Loucy (cell line): ENCODE results near the gene ZNF280A.

Experiments used
- H2AFZ ChIP-seq: fragments of 200-600 bp; sonication (generic); 2 replicates; pipeline ENCODE4 v1.6.0; 2016; ENCODE audit warnings: antibody characterized with exemption, mild to moderate bottlenecking, low read length, moderate library complexity
- H3F3A ChIP-seq: fragments of 200-600 bp; 2 replicates; pipeline ENCODE4 v1.6.0; 2016; ENCODE audit warnings: antibody characterized with exemption, low read depth, mild to moderate bottlenecking
- H3K27me3 ChIP-seq: fragments of 200-600 bp; sonication (generic); 2 replicates; pipeline ENCODE4 v1.6.1; 2014; ENCODE audit warnings: low read length, mild to moderate bottlenecking; ENCODE audit not compliant: insufficient read depth, poor library complexity, severe bottlenecking
- H3K36me3 ChIP-seq: fragments of 200-600 bp; sonication (generic); 2 replicates; pipeline ENCODE4 v1.6.1; 2016; ENCODE audit warnings: low read length; ENCODE audit not compliant: insufficient read depth
- H3K4me1 ChIP-seq: fragments of 200-600 bp; sonication (generic); 2 replicates; pipeline ENCODE4 v1.5.1; 2014; ENCODE audit warnings: low read length, mild to moderate bottlenecking; ENCODE audit not compliant: insufficient read depth, poor library complexity, severe bottlenecking
- H3K4me2 ChIP-seq: fragments of 200-600 bp; sonication (generic); 2 replicates; pipeline ENCODE4 v1.6.0; 2014; ENCODE audit warnings: antibody characterized with exemption, low read length, low read depth, mild to moderate bottlenecking; ENCODE audit not compliant: poor library complexity, severe bottlenecking
- H3K4me3 ChIP-seq: fragments of 200-600 bp; sonication (generic); 2 replicates; pipeline ENCODE4 v1.5.1; 2014; ENCODE audit warnings: low read length, mild to moderate bottlenecking, mixed read lengths; ENCODE audit not compliant: poor library complexity, severe bottlenecking
- H3K79me2 ChIP-seq: fragments of 200-600 bp; sonication (generic); 2 replicates; pipeline ENCODE4 v1.6.1; 2014; ENCODE audit warnings: low read length; ENCODE audit not compliant: insufficient read depth
- H3K9ac ChIP-seq: fragments of 200-600 bp; sonication (generic); 2 replicates; pipeline ENCODE4 v1.6.0; 2014; ENCODE audit warnings: mild to moderate bottlenecking, low read depth, low read length, moderate library complexity; ENCODE audit not compliant: poor library complexity, severe bottlenecking
- H3K9me2 ChIP-seq: fragments of 200-600 bp; sonication (generic); replicated peaks from 2 replicates; pipeline ENCODE4 v1.6.1; 2016; ENCODE audit warnings: low read depth, low read length, mixed read lengths
- H3K9me3 ChIP-seq: fragments of 200-600 bp; sonication (generic); 2 replicates; pipeline ENCODE4 v1.6.1; 2014; ENCODE audit warnings: mild to moderate bottlenecking, antibody characterized with exemption, low read length, low read depth; ENCODE audit not compliant: insufficient read depth
- H4K20me1 ChIP-seq: fragments of 200-600 bp; sonication (generic); 2 replicates; pipeline ENCODE4 v1.6.0; 2014; ENCODE audit warnings: antibody characterized with exemption, low read length, mild to moderate bottlenecking; ENCODE audit not compliant: insufficient read depth, poor library complexity, severe bottlenecking
- EZH2phosphoT487 ChIP-seq: fragments of 200-600 bp; IDR thresholded peaks from 2 replicates; pipeline ENCODE4 v1.6.1; 2018; ENCODE audit warnings: antibody characterized with exemption, mild to moderate bottlenecking, moderate library complexity, borderline replicate concordance
- TF ChIP-seq, protein P1 (sequence below): fragments of 200-600 bp; sonication (generic); conservative IDR thresholded peaks from 2 replicates; pipeline ENCODE4 v1.5.1; 2014; ENCODE audit warnings: mild to moderate bottlenecking, antibody characterized with exemption, low read length

Gene ZNF280A

DNA sequence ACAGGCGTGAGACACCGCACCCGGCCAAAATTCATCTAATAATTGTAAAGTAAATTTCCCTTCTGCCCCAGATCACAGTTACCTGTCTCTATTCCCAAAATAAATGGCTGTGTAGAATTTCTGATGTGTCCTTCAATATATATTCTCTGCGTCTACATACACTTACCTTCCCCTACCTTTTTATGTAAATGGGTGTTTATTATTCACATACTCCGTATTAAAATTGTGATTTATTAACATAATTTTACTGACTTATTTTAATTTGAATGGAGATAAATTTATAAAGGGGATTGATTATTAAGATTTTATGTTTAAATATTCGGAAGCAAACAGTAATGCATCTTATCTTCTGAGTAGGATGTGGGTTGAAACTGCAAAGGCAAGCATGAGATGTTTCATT, 16.4 kb upstream of the ZNF280A start:
- H3K27me3 ChIP-seq = no peaks in the 10 kb centered on the region
- H3K79me2 ChIP-seq = no peaks in the 10 kb centered on the region

DNA sequence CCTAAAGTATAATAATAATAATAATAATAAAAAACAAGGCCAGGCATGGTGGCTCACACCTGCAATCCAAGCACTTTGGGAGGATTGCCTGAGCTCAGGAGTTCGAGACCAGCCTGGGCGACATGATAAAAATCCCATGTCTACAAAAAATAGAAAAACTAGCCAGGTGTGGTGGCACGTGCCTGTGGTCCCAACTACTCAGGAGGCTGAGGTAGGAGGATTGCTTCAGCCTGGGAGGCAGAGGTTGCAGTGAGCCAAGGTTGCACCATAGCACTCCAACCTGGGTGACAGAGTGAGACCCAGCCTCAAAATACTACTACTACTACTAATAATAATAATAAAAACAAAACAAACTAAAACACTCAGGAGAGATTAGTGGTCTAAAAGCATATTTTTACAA, 15.6 kb upstream of the ZNF280A start:
- Histone ChIP-seq H3K4me1 (no peaks in the 10 kb centered on the region), H3K79me2 (no peaks in the 10 kb centered on the region), H3F3A (no peaks in the 10 kb centered on the region), H3K4me2 (no peak overlapping the region), H3K36me3 (no peaks in the 10 kb centered on the region), H4K20me1 (no peaks in the 10 kb centered on the region), H3K4me3 (no peak overlapping the region), H3K9me2 (no peaks in the 10 kb centered on the region), H3K9ac (no peak overlapping the region), H2AFZ (no peak overlapping the region), H3K27me3 (no peaks in the 10 kb centered on the region), H3K9me3 (no peaks in the 10 kb centered on the region)
- TF ChIP-seq EZH2phosphoT487 = no peak
- TF ChIP-seq, protein P1, sequence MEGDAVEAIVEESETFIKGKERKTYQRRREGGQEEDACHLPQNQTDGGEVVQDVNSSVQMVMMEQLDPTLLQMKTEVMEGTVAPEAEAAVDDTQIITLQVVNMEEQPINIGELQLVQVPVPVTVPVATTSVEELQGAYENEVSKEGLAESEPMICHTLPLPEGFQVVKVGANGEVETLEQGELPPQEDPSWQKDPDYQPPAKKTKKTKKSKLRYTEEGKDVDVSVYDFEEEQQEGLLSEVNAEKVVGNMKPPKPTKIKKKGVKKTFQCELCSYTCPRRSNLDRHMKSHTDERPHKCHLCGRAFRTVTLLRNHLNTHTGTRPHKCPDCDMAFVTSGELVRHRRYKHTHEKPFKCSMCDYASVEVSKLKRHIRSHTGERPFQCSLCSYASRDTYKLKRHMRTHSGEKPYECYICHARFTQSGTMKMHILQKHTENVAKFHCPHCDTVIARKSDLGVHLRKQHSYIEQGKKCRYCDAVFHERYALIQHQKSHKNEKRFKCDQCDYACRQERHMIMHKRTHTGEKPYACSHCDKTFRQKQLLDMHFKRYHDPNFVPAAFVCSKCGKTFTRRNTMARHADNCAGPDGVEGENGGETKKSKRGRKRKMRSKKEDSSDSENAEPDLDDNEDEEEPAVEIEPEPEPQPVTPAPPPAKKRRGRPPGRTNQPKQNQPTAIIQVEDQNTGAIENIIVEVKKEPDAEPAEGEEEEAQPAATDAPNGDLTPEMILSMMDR = no peak

More for the DNA sequence above, 16.4 kb upstream of the ZNF280A start:
- no peak overlapping the region for H3K9ac ChIP-seq
- H3K9me2 ChIP-seq = no peaks in the 10 kb centered on the region
- no peak overlapping the region for H3K4me2 ChIP-seq
- no peaks in the 10 kb centered on the region for H3K9me3 ChIP-seq
- H3F3A ChIP-seq = no peaks in the 10 kb centered on the region
- no peaks in the 10 kb centered on the region for H3K36me3 ChIP-seq
- H4K20me1 ChIP-seq = no peaks in the 10 kb centered on the region
- H3K4me3 ChIP-seq = no peak overlapping the region
- no peaks in the 10 kb centered on the region for H3K4me1 ChIP-seq
- H2AFZ ChIP-seq = no peak overlapping the region
- no peak for TF ChIP-seq EZH2phosphoT487

DNA sequence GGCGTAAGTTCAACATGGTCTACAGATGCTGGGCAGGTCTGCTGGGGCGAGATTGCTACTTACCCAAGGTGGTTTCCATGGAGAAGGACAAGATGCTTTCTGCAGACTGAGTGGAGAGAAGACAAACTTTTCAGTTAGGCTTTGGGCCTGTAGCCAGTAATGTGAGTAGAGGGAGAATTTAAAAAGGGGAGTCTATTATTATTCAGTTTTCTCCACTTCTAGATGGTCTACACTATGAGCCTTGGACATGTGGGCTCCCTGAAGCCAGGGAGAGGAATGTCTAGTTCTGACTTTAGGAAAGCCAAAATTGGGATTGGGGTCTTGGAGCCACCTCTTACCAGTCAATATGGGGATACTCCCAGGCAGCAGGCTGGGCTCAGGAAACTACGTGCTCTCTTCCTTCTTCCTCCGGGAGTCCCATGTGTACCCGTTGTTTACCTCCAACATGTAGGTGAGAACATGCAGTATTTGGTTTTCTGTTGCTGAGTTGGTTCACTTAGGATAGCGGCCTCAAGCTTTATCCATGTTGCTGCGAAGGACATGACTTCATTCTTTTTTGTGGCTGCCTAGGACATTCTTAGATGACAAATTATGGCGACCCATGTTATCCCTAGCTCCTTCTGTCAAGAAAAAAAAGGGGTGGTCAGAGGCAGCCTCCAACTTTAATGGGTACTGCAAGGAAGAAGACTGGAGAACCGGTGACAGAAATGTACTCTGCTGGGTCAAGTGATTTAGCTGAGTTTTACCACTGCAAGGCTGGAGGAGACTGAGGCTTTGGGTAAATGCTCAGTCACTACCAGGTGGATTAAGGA, 14.7 kb upstream of the ZNF280A start:
- TF ChIP-seq, protein P1 = no peak
- no peak for TF ChIP-seq EZH2phosphoT487

DNA sequence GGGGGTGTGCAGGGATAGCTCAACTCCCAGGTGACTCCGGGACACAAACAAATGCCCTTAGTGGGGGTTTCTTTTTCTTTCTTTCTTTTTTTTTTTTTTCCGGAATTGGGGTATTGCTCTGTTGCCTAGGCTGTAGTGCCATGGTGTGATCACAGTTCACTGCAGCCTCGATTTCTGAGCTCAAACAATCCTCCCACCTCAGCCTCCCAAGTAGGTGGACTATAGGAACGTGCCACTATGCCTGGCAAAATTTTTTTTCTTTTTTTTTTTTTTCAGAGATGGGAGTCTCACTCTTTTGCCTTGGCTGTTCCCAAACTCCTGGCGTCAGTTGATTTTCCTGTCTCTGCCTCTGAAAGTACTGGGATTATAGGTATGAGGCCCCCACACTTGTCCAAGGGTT, 13.8 kb upstream of the ZNF280A start:
- Histone ChIP-seq H3K4me3 (no peak overlapping the region), H3K4me1 (no peaks in the 10 kb centered on the region), H2AFZ (no peak overlapping the region), H3K9ac (no peak overlapping the region), H3F3A (no peaks in the 10 kb centered on the region), H3K36me3 (no peaks in the 10 kb centered on the region), H3K79me2 (no peaks in the 10 kb centered on the region), H4K20me1 (no peaks in the 10 kb centered on the region), H3K9me3 (no peaks in the 10 kb centered on the region), H3K27me3 (no peaks in the 10 kb centered on the region), H3K9me2 (no peaks in the 10 kb centered on the region), H3K4me2 (no peak overlapping the region)
- TF ChIP-seq EZH2phosphoT487 = no peak
- TF ChIP-seq, protein P1 = no peak

More for the DNA sequence above, 14.7 kb upstream of the ZNF280A start:
- no peaks in the 10 kb centered on the region for H3K79me2 ChIP-seq
- no peak overlapping the region for H2AFZ ChIP-seq
- H3K4me2 ChIP-seq = no peak overlapping the region
- H3K9me3 ChIP-seq = no peaks in the 10 kb centered on the region
- no peaks in the 10 kb centered on the region for H3K9me2 ChIP-seq
- H3K4me1 ChIP-seq = no peaks in the 10 kb centered on the region
- no peak overlapping the region for H3K4me3 ChIP-seq
- no peaks in the 10 kb centered on the region for H3K27me3 ChIP-seq
- H3K36me3 ChIP-seq = no peaks in the 10 kb centered on the region
- H3F3A ChIP-seq = no peaks in the 10 kb centered on the region
- H4K20me1 ChIP-seq = no peaks in the 10 kb centered on the region
- H3K9ac ChIP-seq = no peak overlapping the region
